ENCODE results near the gene KMT2A.

The KMT2A gene

GRCh38 chr11:118532091-118532490, 95.8 kb downstream of the KMT2A start:
- Histone ChIP-seq H3K27ac (peak overlapping the region; percentile 63), H3K4me1 (peaks cover 7% of the 10 kb centered on the region), H3K9me3 (ENCODE audit: control insufficient read depth, low read length) (no peaks in the 10 kb centered on the region), H3K9ac (no peak overlapping the region), H3K4me3 (ENCODE audit: low read depth, low read length) (no peak overlapping the region), H3K4me2 (ENCODE audit: low read length) (peak overlapping the region; percentile 66), H3K27me3 (ENCODE audit: control insufficient read depth, insufficient read depth, low read length) (no peaks in the 10 kb centered on the region), H2AFZ (no peak overlapping the region), H3K36me3 (ENCODE audit: control insufficient read depth, insufficient read depth, low read length) (no peaks in the 10 kb centered on the region), H3K79me2 (no peaks in the 10 kb centered on the region)
- TF ChIP-seq, protein P1, sequence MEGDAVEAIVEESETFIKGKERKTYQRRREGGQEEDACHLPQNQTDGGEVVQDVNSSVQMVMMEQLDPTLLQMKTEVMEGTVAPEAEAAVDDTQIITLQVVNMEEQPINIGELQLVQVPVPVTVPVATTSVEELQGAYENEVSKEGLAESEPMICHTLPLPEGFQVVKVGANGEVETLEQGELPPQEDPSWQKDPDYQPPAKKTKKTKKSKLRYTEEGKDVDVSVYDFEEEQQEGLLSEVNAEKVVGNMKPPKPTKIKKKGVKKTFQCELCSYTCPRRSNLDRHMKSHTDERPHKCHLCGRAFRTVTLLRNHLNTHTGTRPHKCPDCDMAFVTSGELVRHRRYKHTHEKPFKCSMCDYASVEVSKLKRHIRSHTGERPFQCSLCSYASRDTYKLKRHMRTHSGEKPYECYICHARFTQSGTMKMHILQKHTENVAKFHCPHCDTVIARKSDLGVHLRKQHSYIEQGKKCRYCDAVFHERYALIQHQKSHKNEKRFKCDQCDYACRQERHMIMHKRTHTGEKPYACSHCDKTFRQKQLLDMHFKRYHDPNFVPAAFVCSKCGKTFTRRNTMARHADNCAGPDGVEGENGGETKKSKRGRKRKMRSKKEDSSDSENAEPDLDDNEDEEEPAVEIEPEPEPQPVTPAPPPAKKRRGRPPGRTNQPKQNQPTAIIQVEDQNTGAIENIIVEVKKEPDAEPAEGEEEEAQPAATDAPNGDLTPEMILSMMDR (IDR thresholded peaks at IDR 0.05) = no peak

DNA sequence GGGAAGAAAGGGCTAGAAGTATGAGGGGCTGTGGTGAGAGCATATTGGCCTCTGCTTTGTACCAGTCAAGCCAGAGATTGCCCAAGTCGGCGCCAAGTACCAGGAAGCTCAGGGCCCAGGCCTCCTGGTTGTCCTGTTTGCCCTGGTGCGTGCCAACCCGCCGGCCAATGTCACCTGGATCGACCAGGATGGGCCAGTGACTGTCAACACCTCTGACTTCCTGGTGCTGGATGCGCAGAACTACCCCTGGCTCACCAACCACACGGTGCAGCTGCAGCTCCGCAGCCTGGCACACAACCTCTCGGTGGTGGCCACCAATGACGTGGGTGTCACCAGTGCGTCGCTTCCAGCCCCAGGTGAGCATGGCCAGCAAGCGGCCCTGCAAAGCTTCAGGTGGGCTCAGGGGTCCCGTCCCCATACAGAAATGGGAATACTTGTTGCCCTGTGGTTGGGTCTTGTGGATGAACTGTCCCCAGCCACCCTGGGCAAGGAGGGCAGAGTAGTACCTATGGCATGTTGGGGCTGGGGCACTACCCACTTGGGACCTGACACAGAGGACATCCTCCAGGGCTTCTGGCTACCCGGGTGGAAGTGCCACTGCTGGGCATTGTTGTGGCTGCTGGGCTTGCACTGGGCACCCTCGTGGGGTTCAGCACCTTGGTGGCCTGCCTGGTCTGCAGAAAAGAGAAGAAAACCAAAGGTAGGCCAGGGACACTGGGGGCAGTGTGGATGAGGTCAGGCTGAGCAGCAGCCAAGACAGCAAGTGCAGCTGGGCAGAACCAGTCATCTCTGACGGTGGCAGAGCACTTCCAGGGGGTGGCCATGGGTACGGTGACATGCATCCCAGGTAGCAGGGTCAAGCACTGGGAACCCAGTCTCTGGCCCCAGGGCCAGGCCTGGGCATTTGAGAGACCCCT, 96.8 kb downstream of the KMT2A start:
- Histone ChIP-seq H3K9ac (no peak overlapping the region), H3K27me3 (ENCODE audit: control insufficient read depth, insufficient read depth, low read length) (no peaks in the 10 kb centered on the region), H3K4me3 (ENCODE audit: low read depth, low read length) (no peak overlapping the region)

GRCh38 chr11:118533769-118534729, 97.8 kb downstream of the KMT2A start:
- H3K27me3 ChIP-seq (ENCODE audit: control insufficient read depth, insufficient read depth, low read length) = no peaks in the 10 kb centered on the region
- no peak overlapping the region for H3K27ac ChIP-seq
- H3K4me2 ChIP-seq (ENCODE audit: low read length) = no peak overlapping the region
- H3K4me1 ChIP-seq = peaks cover 6% of the 10 kb centered on the region
- no peaks in the 10 kb centered on the region for H3K9me3 ChIP-seq (ENCODE audit: control insufficient read depth, low read length)
- no peak overlapping the region for H2AFZ ChIP-seq
- TF ChIP-seq, protein P1 (IDR thresholded peaks at IDR 0.05) = no peak
- H3K4me3 ChIP-seq (ENCODE audit: low read depth, low read length) = no peak overlapping the region
- H3K79me2 ChIP-seq = no peaks in the 10 kb centered on the region
- no peaks in the 10 kb centered on the region for H3K36me3 ChIP-seq (ENCODE audit: control insufficient read depth, insufficient read depth, low read length)
- no peak overlapping the region for H3K9ac ChIP-seq

More for the DNA sequence above, 96.8 kb downstream of the KMT2A start:
- Histone ChIP-seq H3K27ac (no peak overlapping the region), H2AFZ (no peak overlapping the region), H3K36me3 (ENCODE audit: control insufficient read depth, insufficient read depth, low read length) (no peaks in the 10 kb centered on the region), H3K4me2 (ENCODE audit: low read length) (no peak overlapping the region), H3K4me1 (peaks cover 6% of the 10 kb centered on the region), H3K79me2 (no peaks in the 10 kb centered on the region), H3K9me3 (ENCODE audit: control insufficient read depth, low read length) (no peaks in the 10 kb centered on the region)
- TF ChIP-seq, protein P1 (IDR thresholded peaks at IDR 0.05) = no peak

- Histone ChIP-seq H3K36me3 (ENCODE audit: control insufficient read depth, insufficient read depth, low read length) (no peaks in the 10 kb centered on the region), H3K4me3 (ENCODE audit: low read depth, low read length) (no peak overlapping the region), H3K79me2 (no peaks in the 10 kb centered on the region), H3K9me3 (ENCODE audit: control insufficient read depth, low read length) (no peaks in the 10 kb centered on the region), H3K4me2 (ENCODE audit: low read length) (no peak overlapping the region), H3K27ac (no peak overlapping the region), H3K27me3 (ENCODE audit: control insufficient read depth, insufficient read depth, low read length) (no peaks in the 10 kb centered on the region), H2AFZ (no peak overlapping the region), H3K4me1 (no peaks in the 10 kb centered on the region), H3K9ac (no peak overlapping the region)
- TF ChIP-seq, protein P1 (IDR thresholded peaks at IDR 0.05) = no peak
Observed at GRCh38 chr11:118535261-118535660, 99.0 kb downstream of the KMT2A start.

All from parathyroid adenoma (tissue), 2 donors.